HG03039 (cell line): ENCODE data around the gene SLC17A9.
"Not testable (repeated sequence)": the region's sequence is repeated elsewhere in the genome, so short reads cannot be mapped to it uniquely, and the experiment has no call there.

Source experiments
- ATAC-seq: cut with Tn5 transposase; IDR thresholded peaks from one replicate; pipeline ENCODE4 v1.9.1; 2021; ENCODE audit warnings: mild to moderate bottlenecking, moderate library complexity; ENCODE audit not compliant: unreplicated experiment

SLC17A9 gene

GRCh38 chr20:62955519-62956386 is 3.2 kb downstream of the SLC17A9 start:
- no peak for ATAC-seq

GRCh38 chr20:62956387-62957135 is 4.1 kb downstream of the SLC17A9 start:
- no peak for ATAC-seq

GRCh38 chr20:62957136-62958117 is 4.9 kb downstream of the SLC17A9 start:
- ATAC-seq: no peak

GRCh38 chr20:62958388-62959100 is 6.0 kb downstream of the SLC17A9 start:
- ATAC-seq: no peak

GRCh38 chr20:62959101-62959971 is 6.8 kb downstream of the SLC17A9 start:
- ATAC-seq: no peak

GRCh38 chr20:62959998-62960436 is 7.5 kb downstream of the SLC17A9 start:
- ATAC-seq: no peak

- not testable (repeated sequence) for ATAC-seq
These were observed 8.2 kb downstream of the SLC17A9 start for GRCh38 chr20:62960446-62961309.

GRCh38 chr20:62961310-62961783 is 8.8 kb downstream of the SLC17A9 start:
- ATAC-seq: no peak

GRCh38 chr20:62961799-62962198 is 9.3 kb downstream of the SLC17A9 start:
- ATAC-seq: no peak

GRCh38 chr20:62962221-62962879 is 9.8 kb downstream of the SLC17A9 start:
- ATAC-seq: no peak

- no peak for ATAC-seq
These were observed 10.5 kb downstream of the SLC17A9 start for GRCh38 chr20:62962891-62963613.

GRCh38 chr20:62963614-62964397 is 11.3 kb downstream of the SLC17A9 start:
- no peak for ATAC-seq

GRCh38 chr20:62964700-62965099 is 12.2 kb downstream of the SLC17A9 start:
- no peak for ATAC-seq

GRCh38 chr20:62965363-62965771 is 12.9 kb downstream of the SLC17A9 start:
- ATAC-seq: no peak

- no peak for ATAC-seq
These were observed 14.0 kb downstream of the SLC17A9 start for GRCh38 chr20:62966212-62967148.
